ENCODE results near the gene ENAH.
A peak's percentile ranks its signal among the peaks of the same experiment; 100 is the strongest.

ENAH gene

GRCh38 chr1:225479341-225479740 lies 173.6 kb downstream of the ENAH start:
- H3K36me3 Mint-ChIP-seq (ENCODE audit: low read depth), result no peaks in the 10 kb centered on the region
- H3K4me1 Mint-ChIP-seq, result peaks cover 29% of the 10 kb centered on the region
- no peaks in the 10 kb centered on the region for H3K9me3 Mint-ChIP-seq
- no peak overlapping the region for H3K27ac Mint-ChIP-seq
- TF ChIP-seq CTCF (IDR thresholded peaks at IDR 0.05), result no peak
- H3K4me3 Mint-ChIP-seq, result no peak overlapping the region
- DNase-seq, result no peak
- no peaks in the 10 kb centered on the region for H3K27me3 Mint-ChIP-seq (ENCODE audit: low read depth, poor library complexity)

GRCh38 chr1:225477296-225477911 lies 175.5 kb downstream of the ENAH start:
- no peak overlapping the region for H3K4me3 Mint-ChIP-seq
- no peaks in the 10 kb centered on the region for H3K36me3 Mint-ChIP-seq (ENCODE audit: low read depth)
- peaks cover 33% of the 10 kb centered on the region for H3K4me1 Mint-ChIP-seq
- no peak for DNase-seq
- H3K9me3 Mint-ChIP-seq, result peaks cover 4% of the 10 kb centered on the region
- no peak overlapping the region for H3K27ac Mint-ChIP-seq
- H3K27me3 Mint-ChIP-seq (ENCODE audit: low read depth, poor library complexity), result no peaks in the 10 kb centered on the region
- TF ChIP-seq CTCF (IDR thresholded peaks at IDR 0.05), result no peak

GRCh38 chr1:225476538-225476988 lies 176.4 kb downstream of the ENAH start:
- peaks cover 4% of the 10 kb centered on the region for H3K9me3 Mint-ChIP-seq
- no peak overlapping the region for H3K4me3 Mint-ChIP-seq
- H3K36me3 Mint-ChIP-seq (ENCODE audit: low read depth), result no peaks in the 10 kb centered on the region
- TF ChIP-seq CTCF (IDR thresholded peaks at IDR 0.05), result no peak
- no peaks in the 10 kb centered on the region for H3K27me3 Mint-ChIP-seq (ENCODE audit: low read depth, poor library complexity)
- no peak for DNase-seq
- H3K4me1 Mint-ChIP-seq, result peaks cover 27% of the 10 kb centered on the region
- no peak overlapping the region for H3K27ac Mint-ChIP-seq

- DNase-seq, result no peak
- H3K4me3 Mint-ChIP-seq, result no peak overlapping the region
These were observed 176.8 kb downstream of the ENAH start for GRCh38 chr1:225476100-225476511.

GRCh38 chr1:225474986-225475820 lies 177.7 kb downstream of the ENAH start:
- H3K4me1 Mint-ChIP-seq, result peaks cover 30% of the 10 kb centered on the region
- H3K27me3 Mint-ChIP-seq (ENCODE audit: low read depth, poor library complexity), result peaks cover 4% of the 10 kb centered on the region
- DNase-seq, result peak; percentile 79
- TF ChIP-seq CTCF (IDR thresholded peaks at IDR 0.05), result peak; percentile 100
- H3K9me3 Mint-ChIP-seq, result peaks cover 4% of the 10 kb centered on the region
- no peak overlapping the region for H3K27ac Mint-ChIP-seq
- no peak overlapping the region for H3K4me3 Mint-ChIP-seq
- H3K36me3 Mint-ChIP-seq (ENCODE audit: low read depth), result no peaks in the 10 kb centered on the region

More at GRCh38 chr1:225476100-225476511, 176.8 kb downstream of the ENAH start:
- no peak for TF ChIP-seq CTCF (IDR thresholded peaks at IDR 0.05)
- Mint-ChIP-seq H3K36me3 (ENCODE audit: low read depth) (no peaks in the 10 kb centered on the region), H3K4me1 (peaks cover 27% of the 10 kb centered on the region), H3K27me3 (ENCODE audit: low read depth, poor library complexity) (no peaks in the 10 kb centered on the region), H3K27ac (no peak overlapping the region), H3K9me3 (peaks cover 4% of the 10 kb centered on the region)

All from nephron progenitor cell (in vitro differentiated cells).